Ovary (tissue), 3 donors: Measurements from ENCODE around the gene GALNT17.

Experiments used
- POLR2A ChIP-seq: fragments of 450-650 bp; IDR thresholded peaks from one replicate; pipeline ENCODE4 v1.6.1; 2017; ENCODE audit warnings: antibody characterized with exemption, mild to moderate bottlenecking, moderate library complexity
- TF ChIP-seq, protein P1 (sequence below), 3 donors: fragments of 450-650 bp in 2 of 3; fragments of 200-600 bp in 1 of 3; IDR thresholded peaks; one replicate each; pipeline versions ENCODE4 v1.5.1 to v1.8.0; 2016 to 2022; ENCODE audit warnings: antibody characterized with exemption in 3 of 3, mild to moderate bottlenecking in 1 of 3
- donor health status: DM: no; HTN: no; CAD: no.

- TF ChIP-seq, protein P1, sequence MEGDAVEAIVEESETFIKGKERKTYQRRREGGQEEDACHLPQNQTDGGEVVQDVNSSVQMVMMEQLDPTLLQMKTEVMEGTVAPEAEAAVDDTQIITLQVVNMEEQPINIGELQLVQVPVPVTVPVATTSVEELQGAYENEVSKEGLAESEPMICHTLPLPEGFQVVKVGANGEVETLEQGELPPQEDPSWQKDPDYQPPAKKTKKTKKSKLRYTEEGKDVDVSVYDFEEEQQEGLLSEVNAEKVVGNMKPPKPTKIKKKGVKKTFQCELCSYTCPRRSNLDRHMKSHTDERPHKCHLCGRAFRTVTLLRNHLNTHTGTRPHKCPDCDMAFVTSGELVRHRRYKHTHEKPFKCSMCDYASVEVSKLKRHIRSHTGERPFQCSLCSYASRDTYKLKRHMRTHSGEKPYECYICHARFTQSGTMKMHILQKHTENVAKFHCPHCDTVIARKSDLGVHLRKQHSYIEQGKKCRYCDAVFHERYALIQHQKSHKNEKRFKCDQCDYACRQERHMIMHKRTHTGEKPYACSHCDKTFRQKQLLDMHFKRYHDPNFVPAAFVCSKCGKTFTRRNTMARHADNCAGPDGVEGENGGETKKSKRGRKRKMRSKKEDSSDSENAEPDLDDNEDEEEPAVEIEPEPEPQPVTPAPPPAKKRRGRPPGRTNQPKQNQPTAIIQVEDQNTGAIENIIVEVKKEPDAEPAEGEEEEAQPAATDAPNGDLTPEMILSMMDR (IDR thresholded peaks at IDR 0.05) = no peak
- TF ChIP-seq POLR2A = no peak
Observed at GRCh38 chr7:71477441-71477840, 345.5 kb downstream of the GALNT17 start.
